Mesendoderm (in vitro differentiated cells): Measurements from ENCODE around the gene CHST15.

Experiments
- DNase-seq: peaks from one replicate; pipeline ENCODE4 v3.0.0; 2013
- H2AK5ac ChIP-seq: 2 replicates; pipeline ENCODE4 v1.6.1; 2013; ENCODE audit warnings: low read length, inconsistent platforms
- H2BK120ac ChIP-seq: 2 replicates; pipeline ENCODE4 v1.6.1; 2013; ENCODE audit warnings: low read depth, mild to moderate bottlenecking, low read length, moderate library complexity, mixed read lengths
- H2BK15ac ChIP-seq: replicated peaks from 2 replicates; pipeline ENCODE4 v1.6.1; 2013; ENCODE audit warnings: low read depth, mild to moderate bottlenecking, moderate library complexity
- H2BK5ac ChIP-seq: 2 replicates; pipeline ENCODE4 v1.6.1; 2013; ENCODE audit warnings: low read length, inconsistent platforms
- H3K18ac ChIP-seq: 2 replicates; pipeline ENCODE4 v1.6.1; 2013; ENCODE audit warnings: mild to moderate bottlenecking, low read length, mixed read lengths
- H3K23ac ChIP-seq: one replicate; pipeline ENCODE4 v1.6.1; 2013; ENCODE audit warnings: low read length
- H3K27ac ChIP-seq: 2 replicates; pipeline ENCODE4 v1.5.1; 2013; ENCODE audit warnings: low read depth, mild to moderate bottlenecking, inconsistent platforms, low read length, moderate library complexity
- H3K27me3 ChIP-seq: 2 replicates; pipeline ENCODE4 v1.6.1; 2013; ENCODE audit warnings: low read length, control low read depth, mild to moderate bottlenecking, inconsistent platforms; ENCODE audit not compliant: insufficient read depth, poor library complexity
- H3K36me3 ChIP-seq: 2 replicates; pipeline ENCODE4 v1.6.1; 2013; ENCODE audit warnings: low read length, inconsistent platforms; ENCODE audit not compliant: control insufficient read depth, insufficient read depth
- H3K4ac ChIP-seq: one replicate; pipeline ENCODE4 v1.6.1; 2013; ENCODE audit warnings: low read depth, mild to moderate bottlenecking, low read length, moderate library complexity
- H3K4me1 ChIP-seq: 2 replicates; pipeline ENCODE4 v1.6.1; 2013; ENCODE audit warnings: low read depth, low read length, inconsistent platforms; ENCODE audit not compliant: control insufficient read depth
- H3K4me2 ChIP-seq: 2 replicates; pipeline ENCODE4 v1.6.1; 2013; ENCODE audit warnings: low read length
- H3K4me3 ChIP-seq: 2 replicates; pipeline ENCODE4 v1.5.1; 2013; ENCODE audit warnings: mild to moderate bottlenecking, low read length
- H3K56ac ChIP-seq: one replicate; pipeline ENCODE4 v1.6.1; 2013; ENCODE audit warnings: low read length
- H3K79me1 ChIP-seq: 2 replicates; pipeline ENCODE4 v1.6.1; 2013; ENCODE audit warnings: low read length, inconsistent platforms
- H3K79me2 ChIP-seq: 2 replicates; pipeline ENCODE4 v1.6.1; 2013; ENCODE audit warnings: mild to moderate bottlenecking, low read length; ENCODE audit not compliant: control insufficient read depth, insufficient read depth
- H3K9ac ChIP-seq: 2 replicates; pipeline ENCODE4 v1.6.1; 2013; ENCODE audit warnings: low read length, inconsistent platforms
- H4K5ac ChIP-seq: one replicate; pipeline ENCODE4 v1.6.1; 2013; ENCODE audit warnings: low read length
- H4K8ac ChIP-seq: one replicate; pipeline ENCODE4 v1.6.1; 2013; ENCODE audit warnings: low read depth, mild to moderate bottlenecking, control low read depth, low read length, moderate library complexity
- WGBS: extraction: QIAGEN DNeasy Blood & Tissue Kit; methylation state at CpG from one replicate; pipeline ENCODE4 v1.1.7; 2013; ENCODE audit warnings: low lambda C conversion rate, missing lambda C conversion rate; ENCODE audit not compliant: insufficient coverage; ENCODE audit errors: extremely low coverage; 5-methylcytosine and 5-hydroxymethylcytosine counted together

Gene CHST15

GRCh38 chr10:124059551-124059950 is 33.8 kb downstream of the CHST15 start:
- H3K4me2 ChIP-seq, result no peak overlapping the region
- H2BK15ac ChIP-seq, result no peak overlapping the region
- H3K27ac ChIP-seq, result no peak overlapping the region
- H3K79me1 ChIP-seq, result peaks cover under 1% of the 10 kb centered on the region
- H2BK5ac ChIP-seq, result no peak overlapping the region
- no peak overlapping the region for H4K8ac ChIP-seq
- no peak overlapping the region for H2AK5ac ChIP-seq
- H3K27me3 ChIP-seq, result no peaks in the 10 kb centered on the region
- H4K5ac ChIP-seq, result no peak overlapping the region
- H3K18ac ChIP-seq, result no peak overlapping the region
- no CpG with 5 or more reads among the region's 12 CpGs for WGBS
- no peak for DNase-seq
- H3K23ac ChIP-seq, result no peak overlapping the region
- H3K79me2 ChIP-seq, result no peaks in the 10 kb centered on the region
- no peak overlapping the region for H3K9ac ChIP-seq
- H3K36me3 ChIP-seq, result no peaks in the 10 kb centered on the region
- no peak overlapping the region for H3K56ac ChIP-seq
- H3K4me3 ChIP-seq, result no peak overlapping the region
- H3K4me1 ChIP-seq, result no peaks in the 10 kb centered on the region
- H2BK120ac ChIP-seq, result no peak overlapping the region
- no peak overlapping the region for H3K4ac ChIP-seq

DNA sequence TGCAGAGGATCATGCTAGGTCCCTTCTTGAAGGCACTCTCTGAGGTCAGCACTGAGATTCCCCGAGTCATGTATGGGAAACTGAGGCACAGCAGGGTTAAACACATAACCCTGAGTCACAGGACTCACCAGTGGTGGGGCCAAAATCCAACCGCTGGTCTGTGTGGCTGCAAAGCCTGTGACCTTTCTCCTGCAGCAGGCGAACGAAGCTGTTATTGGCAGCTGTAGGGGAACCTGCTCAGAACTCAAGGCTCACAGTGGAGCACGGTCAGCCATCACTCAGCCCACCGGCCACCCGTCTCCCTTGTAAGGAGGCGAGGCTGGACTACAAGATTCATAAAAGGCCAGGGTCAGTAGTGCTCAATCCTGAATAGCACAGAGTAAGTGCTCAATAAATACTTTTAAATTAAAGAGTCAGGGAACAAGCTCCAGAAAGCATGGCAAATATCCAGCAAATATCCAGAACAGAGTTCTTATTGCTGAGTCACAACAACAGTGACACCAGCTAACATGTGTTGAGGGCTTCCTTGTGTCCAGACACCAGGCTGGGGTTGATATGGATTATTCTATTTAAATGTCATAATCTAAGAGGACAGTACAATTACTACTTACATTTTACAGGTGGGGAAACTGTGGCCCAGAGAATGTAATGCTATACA is 34.9 kb downstream of the CHST15 start:
- no peak overlapping the region for H4K5ac ChIP-seq
- H3K4me3 ChIP-seq, result no peak overlapping the region
- no peak for DNase-seq
- no peak overlapping the region for H2AK5ac ChIP-seq
- no CpG with 5 or more reads among the region's 8 CpGs for WGBS
- H2BK5ac ChIP-seq, result no peak overlapping the region
- no peaks in the 10 kb centered on the region for H3K27me3 ChIP-seq
- H3K27ac ChIP-seq, result no peak overlapping the region
- H3K18ac ChIP-seq, result no peak overlapping the region
- H3K36me3 ChIP-seq, result no peaks in the 10 kb centered on the region
- no peak overlapping the region for H3K23ac ChIP-seq
- H3K4ac ChIP-seq, result no peak overlapping the region
- no peak overlapping the region for H4K8ac ChIP-seq
- H3K4me2 ChIP-seq, result no peak overlapping the region
- no peak overlapping the region for H2BK15ac ChIP-seq
- no peak overlapping the region for H3K56ac ChIP-seq
- no peak overlapping the region for H2BK120ac ChIP-seq
- peaks cover 3% of the 10 kb centered on the region for H3K79me1 ChIP-seq
- no peak overlapping the region for H3K9ac ChIP-seq
- H3K79me2 ChIP-seq, result no peaks in the 10 kb centered on the region
- peaks cover 2% of the 10 kb centered on the region for H3K4me1 ChIP-seq

GRCh38 chr10:124057601-124058000 is 35.8 kb downstream of the CHST15 start:
- peak overlapping the region; percentile 24 for H3K23ac ChIP-seq
- no peak overlapping the region for H3K56ac ChIP-seq
- peaks cover 1% of the 10 kb centered on the region for H3K79me2 ChIP-seq
- H3K4me1 ChIP-seq, result peaks cover 2% of the 10 kb centered on the region
- no peak overlapping the region for H3K27ac ChIP-seq
- no peak overlapping the region for H2AK5ac ChIP-seq
- H3K9ac ChIP-seq, result no peak overlapping the region
- H3K4ac ChIP-seq, result no peak overlapping the region
- H3K4me3 ChIP-seq, result no peak overlapping the region
- no peak overlapping the region for H2BK15ac ChIP-seq
- peaks cover 5% of the 10 kb centered on the region for H3K79me1 ChIP-seq
- no peak overlapping the region for H3K18ac ChIP-seq
- H3K27me3 ChIP-seq, result no peaks in the 10 kb centered on the region
- H3K36me3 ChIP-seq, result no peaks in the 10 kb centered on the region
- no CpG with 5 or more reads among the region's 6 CpGs for WGBS
- no peak overlapping the region for H4K5ac ChIP-seq
- DNase-seq, result no peak
- no peak overlapping the region for H2BK120ac ChIP-seq
- H4K8ac ChIP-seq, result no peak overlapping the region
- H2BK5ac ChIP-seq, result no peak overlapping the region
- no peak overlapping the region for H3K4me2 ChIP-seq

GRCh38 chr10:124056337-124056980 is 36.9 kb downstream of the CHST15 start:
- DNase-seq, result no peak
- H3K27me3 ChIP-seq, result no peaks in the 10 kb centered on the region
- no peak overlapping the region for H2BK120ac ChIP-seq
- H2BK5ac ChIP-seq, result no peak overlapping the region
- no peak overlapping the region for H3K18ac ChIP-seq
- no peaks in the 10 kb centered on the region for H3K36me3 ChIP-seq
- H2AK5ac ChIP-seq, result no peak overlapping the region
- no CpG with 5 or more reads among the region's 29 CpGs for WGBS
- H3K4me1 ChIP-seq, result peaks cover 2% of the 10 kb centered on the region
- H3K23ac ChIP-seq, result no peak overlapping the region
- no peak overlapping the region for H3K4me2 ChIP-seq
- H3K9ac ChIP-seq, result no peak overlapping the region
- no peak overlapping the region for H2BK15ac ChIP-seq
- H4K8ac ChIP-seq, result no peak overlapping the region
- H4K5ac ChIP-seq, result no peak overlapping the region
- no peak overlapping the region for H3K4ac ChIP-seq
- peaks cover 5% of the 10 kb centered on the region for H3K79me1 ChIP-seq
- H3K79me2 ChIP-seq, result peaks cover 1% of the 10 kb centered on the region
- no peak overlapping the region for H3K4me3 ChIP-seq
- H3K27ac ChIP-seq, result no peak overlapping the region
- peak overlapping the region; percentile 15 for H3K56ac ChIP-seq

DNA sequence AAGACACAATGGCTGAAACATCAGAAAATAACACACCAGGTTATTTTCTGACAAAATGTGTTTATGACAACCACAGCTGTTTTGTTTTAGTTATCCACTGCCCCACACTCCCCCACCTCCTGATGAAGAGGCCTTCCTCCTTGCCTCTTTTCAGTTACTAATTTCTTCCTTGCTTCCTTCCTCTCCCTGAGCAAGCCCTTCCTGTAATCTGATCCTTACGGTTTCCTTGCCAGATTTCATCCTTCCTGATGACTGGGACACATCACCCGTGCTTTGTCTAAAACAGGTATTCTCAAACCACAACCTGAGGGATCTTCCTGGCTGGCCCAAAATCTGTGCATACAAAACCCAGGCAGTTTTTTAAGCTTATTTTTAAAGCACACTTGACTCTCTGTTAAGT is 39.4 kb downstream of the CHST15 start:
- H3K23ac ChIP-seq, result no peak overlapping the region
- no peaks in the 10 kb centered on the region for H3K36me3 ChIP-seq
- no peak overlapping the region for H2BK5ac ChIP-seq
- H3K27me3 ChIP-seq, result no peaks in the 10 kb centered on the region
- no CpG with 5 or more reads among the region's 2 CpGs for WGBS
- no peak overlapping the region for H3K27ac ChIP-seq
- no peak overlapping the region for H3K56ac ChIP-seq
- H3K4me3 ChIP-seq, result no peak overlapping the region
- no peak overlapping the region for H3K9ac ChIP-seq
- no peak overlapping the region for H3K4ac ChIP-seq
- H3K79me1 ChIP-seq, result peaks cover 5% of the 10 kb centered on the region
- H4K8ac ChIP-seq, result no peak overlapping the region
- H2BK15ac ChIP-seq, result no peak overlapping the region
- H3K79me2 ChIP-seq, result peaks cover 1% of the 10 kb centered on the region
- H2AK5ac ChIP-seq, result no peak overlapping the region
- no peak overlapping the region for H2BK120ac ChIP-seq
- peaks cover 2% of the 10 kb centered on the region for H3K4me1 ChIP-seq
- H4K5ac ChIP-seq, result no peak overlapping the region
- no peak overlapping the region for H3K4me2 ChIP-seq
- peak; percentile 18 for DNase-seq
- no peak overlapping the region for H3K18ac ChIP-seq
